Parathyroid adenoma (tissue), 2 donors: ENCODE measurements around the gene UXS1.

Experiments
- H2AFZ ChIP-seq: fragments of 300-600 bp; sonication (generic); one replicate; pipeline ENCODE4 v1.7.0; 2017; ENCODE audit warnings: antibody characterized with exemption, mild to moderate bottlenecking
- H3K27ac ChIP-seq: fragments of 300-600 bp; sonication (generic); one replicate; pipeline ENCODE4 v1.7.0; 2017
- H3K27me3 ChIP-seq: fragments of 300-600 bp; sonication (generic); one replicate; pipeline ENCODE4 v1.7.0; 2017; ENCODE audit warnings: low read length; ENCODE audit not compliant: control insufficient read depth, insufficient read depth
- H3K36me3 ChIP-seq: fragments of 300-600 bp; sonication (generic); one replicate; pipeline ENCODE4 v1.7.0; 2017; ENCODE audit warnings: low read length; ENCODE audit not compliant: control insufficient read depth, insufficient read depth
- H3K4me1 ChIP-seq: fragments of 300-600 bp; sonication (generic); one replicate; pipeline ENCODE4 v1.7.0; 2017; ENCODE audit warnings: control low read depth
- H3K4me2 ChIP-seq: fragments of 300-600 bp; sonication (generic); one replicate; pipeline ENCODE4 v1.7.0; 2017; ENCODE audit warnings: low read length
- H3K4me3 ChIP-seq: fragments of 300-600 bp; sonication (generic); one replicate; pipeline ENCODE4 v1.7.0; 2017; ENCODE audit warnings: low read depth, low read length
- H3K79me2 ChIP-seq: fragments of 300-600 bp; sonication (generic); one replicate; pipeline ENCODE4 v1.7.0; 2017; ENCODE audit warnings: control low read depth
- H3K9ac ChIP-seq: fragments of 300-600 bp; sonication (generic); one replicate; pipeline ENCODE4 v1.7.0; 2017; ENCODE audit warnings: mild to moderate bottlenecking
- H3K9me3 ChIP-seq: fragments of 300-600 bp; sonication (generic); one replicate; pipeline ENCODE4 v1.7.0; 2017; ENCODE audit warnings: low read length; ENCODE audit not compliant: control insufficient read depth
- CTCF ChIP-seq: fragments of 300-600 bp; sonication (generic); IDR thresholded peaks from one replicate; pipeline ENCODE4 v1.7.0; 2017; ENCODE audit warnings: antibody characterized with exemption, mild to moderate bottlenecking
- donor health status: primary hyperparathyroidism.

UXS1 gene

GRCh38 chr2:106127776-106128268 lies 66.3 kb downstream of the UXS1 start:
- no peak overlapping the region for H2AFZ ChIP-seq
- H3K4me2 ChIP-seq, result no peak overlapping the region
- H3K4me3 ChIP-seq, result no peak overlapping the region
- TF ChIP-seq CTCF, result no peak
- H3K9ac ChIP-seq, result no peak overlapping the region
- no peaks in the 10 kb centered on the region for H3K9me3 ChIP-seq
- H3K27ac ChIP-seq, result no peak overlapping the region
- peaks cover 4% of the 10 kb centered on the region for H3K4me1 ChIP-seq
- H3K36me3 ChIP-seq, result peaks cover 2% of the 10 kb centered on the region
- no peaks in the 10 kb centered on the region for H3K27me3 ChIP-seq
- no peaks in the 10 kb centered on the region for H3K79me2 ChIP-seq

GRCh38 chr2:106127282-106127771 lies 66.8 kb downstream of the UXS1 start:
- no peak overlapping the region for H3K4me3 ChIP-seq
- H2AFZ ChIP-seq, result no peak overlapping the region
- no peaks in the 10 kb centered on the region for H3K79me2 ChIP-seq
- H3K36me3 ChIP-seq, result peaks cover 2% of the 10 kb centered on the region
- H3K4me1 ChIP-seq, result peaks cover 4% of the 10 kb centered on the region
- no peak overlapping the region for H3K27ac ChIP-seq
- H3K27me3 ChIP-seq, result no peaks in the 10 kb centered on the region
- H3K4me2 ChIP-seq, result no peak overlapping the region
- no peak for TF ChIP-seq CTCF
- H3K9ac ChIP-seq, result no peak overlapping the region
- no peaks in the 10 kb centered on the region for H3K9me3 ChIP-seq

GRCh38 chr2:106126705-106127281 lies 67.3 kb downstream of the UXS1 start:
- H3K79me2 ChIP-seq, result no peaks in the 10 kb centered on the region
- peaks cover 4% of the 10 kb centered on the region for H3K4me1 ChIP-seq
- no peaks in the 10 kb centered on the region for H3K9me3 ChIP-seq
- no peak overlapping the region for H2AFZ ChIP-seq
- no peak overlapping the region for H3K9ac ChIP-seq
- no peak overlapping the region for H3K4me3 ChIP-seq
- H3K27me3 ChIP-seq, result no peaks in the 10 kb centered on the region
- peaks cover 2% of the 10 kb centered on the region for H3K36me3 ChIP-seq
- TF ChIP-seq CTCF, result no peak
- no peak overlapping the region for H3K4me2 ChIP-seq
- H3K27ac ChIP-seq, result no peak overlapping the region

- Histone ChIP-seq H3K9me3 (no peaks in the 10 kb centered on the region), H3K27ac (no peak overlapping the region), H3K36me3 (peaks cover 2% of the 10 kb centered on the region)
These were observed 67.8 kb downstream of the UXS1 start for GRCh38 chr2:106126295-106126694.

More at GRCh38 chr2:106126295-106126694, 67.8 kb downstream of the UXS1 start:
- Histone ChIP-seq H3K4me2 (no peak overlapping the region), H3K79me2 (no peaks in the 10 kb centered on the region), H3K4me1 (peaks cover 4% of the 10 kb centered on the region), H3K9ac (no peak overlapping the region), H3K4me3 (no peak overlapping the region), H2AFZ (no peak overlapping the region), H3K27me3 (no peaks in the 10 kb centered on the region)
- TF ChIP-seq CTCF, result no peak
